ENCODE measurements around the gene SINHCAF. TPM values are rescaled to one million over a fixed set of nuclear protein-coding genes. Genes with fewer than 3 reads are reported as not detected.
"Not testable (repeated sequence)": the region's sequence is repeated elsewhere in the genome, so short reads cannot be mapped to it uniquely, and the experiment has no call there.

The SINHCAF gene
- total and polyA plus RNA-seq, 9 of the 15 experiments (the other 6 are each of a cell fraction or from before 2014, with no cell fraction given), result 73.2 to 185 (median 110) TPM

- TF ChIP-seq, protein P1, sequence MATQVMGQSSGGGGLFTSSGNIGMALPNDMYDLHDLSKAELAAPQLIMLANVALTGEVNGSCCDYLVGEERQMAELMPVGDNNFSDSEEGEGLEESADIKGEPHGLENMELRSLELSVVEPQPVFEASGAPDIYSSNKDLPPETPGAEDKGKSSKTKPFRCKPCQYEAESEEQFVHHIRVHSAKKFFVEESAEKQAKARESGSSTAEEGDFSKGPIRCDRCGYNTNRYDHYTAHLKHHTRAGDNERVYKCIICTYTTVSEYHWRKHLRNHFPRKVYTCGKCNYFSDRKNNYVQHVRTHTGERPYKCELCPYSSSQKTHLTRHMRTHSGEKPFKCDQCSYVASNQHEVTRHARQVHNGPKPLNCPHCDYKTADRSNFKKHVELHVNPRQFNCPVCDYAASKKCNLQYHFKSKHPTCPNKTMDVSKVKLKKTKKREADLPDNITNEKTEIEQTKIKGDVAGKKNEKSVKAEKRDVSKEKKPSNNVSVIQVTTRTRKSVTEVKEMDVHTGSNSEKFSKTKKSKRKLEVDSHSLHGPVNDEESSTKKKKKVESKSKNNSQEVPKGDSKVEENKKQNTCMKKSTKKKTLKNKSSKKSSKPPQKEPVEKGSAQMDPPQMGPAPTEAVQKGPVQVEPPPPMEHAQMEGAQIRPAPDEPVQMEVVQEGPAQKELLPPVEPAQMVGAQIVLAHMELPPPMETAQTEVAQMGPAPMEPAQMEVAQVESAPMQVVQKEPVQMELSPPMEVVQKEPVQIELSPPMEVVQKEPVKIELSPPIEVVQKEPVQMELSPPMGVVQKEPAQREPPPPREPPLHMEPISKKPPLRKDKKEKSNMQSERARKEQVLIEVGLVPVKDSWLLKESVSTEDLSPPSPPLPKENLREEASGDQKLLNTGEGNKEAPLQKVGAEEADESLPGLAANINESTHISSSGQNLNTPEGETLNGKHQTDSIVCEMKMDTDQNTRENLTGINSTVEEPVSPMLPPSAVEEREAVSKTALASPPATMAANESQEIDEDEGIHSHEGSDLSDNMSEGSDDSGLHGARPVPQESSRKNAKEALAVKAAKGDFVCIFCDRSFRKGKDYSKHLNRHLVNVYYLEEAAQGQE (IDR thresholded peaks at IDR 0.05; ENCODE audit: borderline replicate concordance), result no peak
- TF ChIP-seq, protein P1 (CRISPR knock-in tag; IDR thresholded peaks at IDR 0.05; ENCODE audit: low read depth), result no peak
- no peak for TF ChIP-seq SMARCA4 (IDR thresholded peaks at IDR 0.05)
- TF ChIP-seq TBL1XR1 (IDR thresholded peaks at IDR 0.05; ENCODE audit: low read length in 2 of 2), result no peak
Observed at GRCh38 chr12:31274520-31275300, 51.2 kb downstream of the SINHCAF start (continued).

GRCh38 chr12:31273794-31274193, 52.2 kb downstream of the SINHCAF start:
- FAIRE-seq; BruUV-seq (replicated peaks); in situ Hi-C loops (cut with MboI): not testable (repeated sequence)

More at GRCh38 chr12:31273794-31274193, 52.2 kb downstream of the SINHCAF start:
- H3K4me1 ChIP-seq (replicated peaks in 1 of 2; ENCODE audit: control insufficient read depth in 2 of 2, insufficient read depth in 2 of 2, low read length in 2 of 2); H3K27me3 ChIP-seq (ENCODE audit: control insufficient read depth in 2 of 2, insufficient read depth in 2 of 2, low read length in 2 of 2); H3K4me3 ChIP-seq; H3K79me2 ChIP-seq (ENCODE audit: control insufficient read depth, insufficient read depth, low read length); H2AFZ ChIP-seq (ENCODE audit: low read depth, low read length); H3K9me3 ChIP-seq (replicated peaks; ENCODE audit: control insufficient read depth, insufficient read depth, low read depth, low read length); DNase-seq (ENCODE audit: extremely low read depth in 1 of 4, low spot score in 3 of 4); H3K27ac ChIP-seq (ENCODE audit: extremely low read depth, low read depth, low read length); ATAC-seq; intact Hi-C loops (cut with micrococcal nuclease); H4K20me1 ChIP-seq (replicated peaks; ENCODE audit: control insufficient read depth, insufficient read depth, low read length); POLR2A ChIA-PET; H3K4me2 ChIP-seq (ENCODE audit: insufficient read depth, low read length); H3K9me1 ChIP-seq (ENCODE audit: control insufficient read depth, insufficient read depth, low read length); CTCF ChIA-PET (ENCODE audit: low intra/inter-chr PET ratio); H3K9ac ChIP-seq (ENCODE audit: insufficient read depth in 1 of 2, low read depth in 2 of 2, low read length in 2 of 2): not testable (repeated sequence)
- peaks cover 30% of the 10 kb centered on the region for H3K36me3 ChIP-seq (ENCODE audit: control insufficient read depth, insufficient read depth, low read length)
- WGBS (ENCODE audit: insufficient coverage, low coverage, missing lambda C conversion rate), result 83% methylated on average over 3 of the region's 6 CpGs

Measured in K562 (cell line).